A549 (cell line): ENCODE results near the gene ASMTL. TPM values are rescaled to one million over a fixed set of nuclear protein-coding genes. Genes with fewer than 3 reads are reported as not detected.

Experiments
- ATAC-seq, 2 experiments: fragments of 200-7000 bp in 1 of 2; fragments of >200 bp in 1 of 2; cut with Nextera tagmentation in 1 of 2; cut with Tn5 transposase in 1 of 2; 3 replicates each; pipeline versions ENCODE4 v1.8.0 to v1.9.1; 2018 to 2020; ENCODE audit warnings: mild to moderate bottlenecking in 1 of 2, moderate library complexity in 1 of 2
- CTCF ChIA-PET: fragments of 300-600 bp; sonication (Branson Sonifier 250); formaldehyde crosslinking; extraction: SDS; loops from one replicate; lab custom pipeline; 2021; ENCODE audit warnings: antibody characterized with exemption, inconsistent platforms; lab: Yijun Ruan, JAX
- POLR2A ChIA-PET: fragments of 350-600 bp; formaldehyde crosslinking; extraction: SDS; loops from one replicate; lab custom pipeline; 2021; ENCODE audit warnings: antibody characterized with exemption, inconsistent platforms; lab: Yijun Ruan, JAX
- DNase-seq, 2 experiments: peaks; one replicate each; pipeline versions ENCODE4 v3.0.0 to v3.0.0-alpha.2; 2011 to 2016; ENCODE audit warnings: low read depth in 1 of 2, low spot score in 1 of 2
- FAIRE-seq: peaks from 2 replicates; lab custom pipeline; 2011; peaks lifted over from hg19 to GRCh38; lab: Jason Lieb, UNC
- H3K27ac ChIP-seq, 2 experiments: fragments of >200 bp; sonication (Bioruptor Twin); formaldehyde crosslinking; 3 replicates each; pipeline ENCODE4 v1.5.1; 2016 to 2017
- H3K4me1 ChIP-seq: fragments of >200 bp; sonication (Bioruptor Twin); formaldehyde crosslinking; 3 replicates; pipeline ENCODE4 v1.6.1; 2016
- H3K4me2 ChIP-seq: fragments of >200 bp; sonication (Bioruptor Twin); formaldehyde crosslinking; 3 replicates; pipeline ENCODE4 v1.6.1; 2016
- H3K4me3 ChIP-seq: fragments of >200 bp; sonication (Bioruptor Twin); formaldehyde crosslinking; 3 replicates; pipeline ENCODE4 v1.5.1; 2016
- H3K9me3 ChIP-seq: fragments of >200 bp; sonication (Bioruptor Twin); formaldehyde crosslinking; 3 replicates; pipeline ENCODE4 v1.6.1; 2016
- BHLHE40 ChIP-seq: IDR thresholded peaks from 2 replicates; pipeline ENCODE4 v1.6.1; 2012; ENCODE audit warnings: low read depth, low read length, inconsistent platforms
- CBX2 ChIP-seq: fragments of 200-600 bp; sonication (generic); IDR thresholded peaks from 2 replicates; pipeline ENCODE4 v1.6.1; 2016; ENCODE audit warnings: low read depth, mild to moderate bottlenecking, borderline replicate concordance
- CHD2 ChIP-seq: fragments of 150-350 bp; IDR thresholded peaks from 2 replicates; pipeline ENCODE4 v1.6.1; 2014; ENCODE audit warnings: low read length; ENCODE audit not compliant: partially characterized antibody
- CHD4 ChIP-seq: fragments of 200-600 bp; sonication (generic); IDR thresholded peaks from 2 replicates; pipeline ENCODE4 v1.6.1; 2016; ENCODE audit warnings: antibody characterized with exemption, mild to moderate bottlenecking, borderline replicate concordance
- CTCF ChIP-seq: fragments of >200 bp; sonication (Bioruptor Twin); formaldehyde crosslinking; IDR thresholded peaks from 3 replicates; pipeline ENCODE4 v1.5.1; 2016
- FOSB ChIP-seq: fragments of 250-450 bp; sonication (Bioruptor Pico); IDR thresholded peaks from 2 replicates; pipeline ENCODE4 v1.5.0; 2020; ENCODE audit warnings: mild to moderate bottlenecking, moderate library complexity
- FOSL2 ChIP-seq, 2 experiments: fragments of 450-650 bp in 1 of 2; fragments of >200 bp in 1 of 2; sonication (Bioruptor Twin) in 1 of 2; formaldehyde crosslinking; IDR thresholded peaks; 2 replicates each; pipeline versions ENCODE4 v1.5.0 to v1.6.1; 2016 to 2020; ENCODE audit warnings: mild to moderate bottlenecking in 1 of 2, moderate library complexity in 1 of 2
- FOXS1 ChIP-seq: fragments of 250-450 bp; sonication (Bioruptor Pico); IDR thresholded peaks from 2 replicates; pipeline ENCODE4 v1.5.0; 2020; ENCODE audit warnings: mild to moderate bottlenecking, moderate library complexity
- GATA3 ChIP-seq: IDR thresholded peaks from 2 replicates; pipeline ENCODE4 v1.6.1; 2012; ENCODE audit warnings: borderline replicate concordance
- HOXB5 ChIP-seq: fragments of 250-450 bp; sonication (Bioruptor Pico); IDR thresholded peaks from 2 replicates; pipeline ENCODE4 v1.5.0; 2020; ENCODE audit warnings: mild to moderate bottlenecking, moderate library complexity
- MAFK ChIP-seq: fragments of 450-650 bp; IDR thresholded peaks from 2 replicates; pipeline ENCODE4 v1.6.1; 2014; ENCODE audit not compliant: partially characterized antibody
- MAX ChIP-seq: IDR thresholded peaks from 2 replicates; pipeline ENCODE4 v1.6.1; 2012
- MAZ ChIP-seq: fragments of 150-350 bp; IDR thresholded peaks from 2 replicates; pipeline ENCODE4 v1.6.1; 2014; ENCODE audit warnings: antibody characterized with exemption, low read depth, low read length, borderline replicate concordance
- MYC ChIP-seq: IDR thresholded peaks from 2 replicates; pipeline ENCODE4 v1.6.1; 2012; ENCODE audit warnings: mild to moderate bottlenecking, inconsistent platforms, low read length, improper control_type of control experiment, borderline replicate concordance
- NPAS2 ChIP-seq: fragments of 250-450 bp; sonication (Bioruptor Pico); IDR thresholded peaks from 2 replicates; pipeline ENCODE4 v1.8.0; 2022; ENCODE audit warnings: mild to moderate bottlenecking, moderate library complexity, borderline replicate concordance
- PHF8 ChIP-seq: fragments of 200-600 bp; sonication (generic); IDR thresholded peaks from 2 replicates; pipeline ENCODE4 v1.6.1; 2016; ENCODE audit warnings: low read depth, mild to moderate bottlenecking, antibody characterized with exemption, moderate library complexity, borderline replicate concordance
- POLR2A ChIP-seq: IDR thresholded peaks from 2 replicates; pipeline ENCODE4 v1.6.1; 2012; ENCODE audit warnings: mild to moderate bottlenecking, low read length
- POLR2AphosphoS2 ChIP-seq: conservative IDR thresholded peaks from 2 replicates; pipeline ENCODE4 v1.6.1; 2012; ENCODE audit warnings: low read length, improper control_type of control experiment, inconsistent platforms
- RAD21 ChIP-seq, 2 experiments: fragments of >200 bp in 1 of 2; sonication (Bioruptor Twin) in 1 of 2; formaldehyde crosslinking in 1 of 2; IDR thresholded peaks in 1 of 2; conservative IDR thresholded peaks in 1 of 2; 2 replicates in 1 of 2; 3 replicates in 1 of 2; pipeline ENCODE4 v1.6.1; 2012 to 2018; ENCODE audit warnings: inconsistent platforms in 1 of 2
- RARB ChIP-seq: fragments of 250-450 bp; sonication (Bioruptor Pico); IDR thresholded peaks from 2 replicates; pipeline ENCODE4 v1.8.0; 2021; ENCODE audit warnings: mild to moderate bottlenecking, moderate library complexity
- RCOR1 ChIP-seq: fragments of 150-350 bp; IDR thresholded peaks from 2 replicates; pipeline ENCODE4 v1.6.1; 2014; ENCODE audit warnings: antibody characterized with exemption, low read length, low read depth
- TFCP2L1 ChIP-seq: fragments of 250-450 bp; sonication (Bioruptor Pico); IDR thresholded peaks from 2 replicates; pipeline ENCODE4 v1.5.0; 2021; ENCODE audit warnings: mild to moderate bottlenecking
- ZNF302 ChIP-seq: fragments of 250-450 bp; sonication (Bioruptor Pico); IDR thresholded peaks from 2 replicates; pipeline ENCODE4 v1.9.0; 2021; ENCODE audit warnings: inconsistent platforms, mild to moderate bottlenecking, moderate library complexity
- WGBS: methylation state at CpG from one replicate; pipeline ENCODE4 v1.1.6; 2017; ENCODE audit errors: missing lambda C conversion rate; 5-methylcytosine and 5-hydroxymethylcytosine counted together
- polyA plus RNA-seq, 4 experiments: library from polyadenylated mRNA; depleted of rRNA in 3 of 4; stranded (reverse); fragments of >200 nt; fragmentation: RNase III in 1 of 4; extraction: RNeasy Plus Mini Kit Qiagen cat#74134 plus additional on column Dnase treatment in 1 of 4; gene quantifications; 2 replicates in 3 of 4; 3 replicates in 1 of 4; pipeline ENCODE4 v1.2.3, GENCODE V29; 2011 to 2017
- TF ChIP-seq, protein P1 (sequence below): fragments of 450-650 bp; IDR thresholded peaks from 2 replicates; pipeline ENCODE4 v1.6.1; 2014; ENCODE audit warnings: antibody characterized with exemption

Gene ASMTL
- polyA plus RNA-seq, 2 of the 4 experiments (the other 2 are of a cell fraction), result 12.3 to 15.4 TPM

DNA sequence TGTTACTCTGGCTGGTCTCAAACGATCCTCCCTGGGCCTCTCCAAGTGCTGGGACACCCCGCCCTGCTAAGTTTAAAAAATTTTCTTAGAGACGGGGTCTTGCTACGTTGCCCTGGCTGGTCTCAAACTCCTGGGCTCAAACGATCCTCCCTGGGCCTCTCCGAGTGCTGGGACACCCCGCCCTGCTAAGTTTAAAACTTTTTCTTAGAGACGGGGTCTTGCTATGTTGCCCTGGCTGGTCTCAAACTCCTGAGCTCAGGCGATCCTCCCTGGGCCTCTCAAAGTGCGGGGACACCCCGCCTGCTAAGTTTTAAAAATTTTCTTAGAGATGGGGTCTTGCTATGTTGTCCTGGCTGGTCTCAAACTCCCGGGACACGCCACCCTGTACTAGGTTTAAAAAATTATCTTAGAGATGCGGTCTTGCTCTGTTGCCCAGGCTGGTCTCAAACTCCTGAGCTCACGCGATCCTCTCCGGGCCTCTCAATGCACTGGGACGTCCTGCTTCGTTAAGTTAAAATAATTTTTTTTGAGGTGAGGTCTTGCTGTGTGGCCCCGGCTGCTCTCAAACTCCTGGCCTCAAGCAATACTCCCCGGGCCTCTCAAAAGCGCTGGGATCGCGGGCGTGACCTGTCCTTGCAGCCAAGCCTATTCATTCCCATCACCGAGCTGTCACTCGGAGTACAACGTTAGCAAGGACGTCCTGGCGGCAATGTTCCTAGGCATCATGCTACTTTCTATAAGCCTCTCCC, 61.9 kb downstream of the ASMTL start:
- FAIRE-seq, result no peak
- CTCF ChIA-PET, result no interaction called here

DNA sequence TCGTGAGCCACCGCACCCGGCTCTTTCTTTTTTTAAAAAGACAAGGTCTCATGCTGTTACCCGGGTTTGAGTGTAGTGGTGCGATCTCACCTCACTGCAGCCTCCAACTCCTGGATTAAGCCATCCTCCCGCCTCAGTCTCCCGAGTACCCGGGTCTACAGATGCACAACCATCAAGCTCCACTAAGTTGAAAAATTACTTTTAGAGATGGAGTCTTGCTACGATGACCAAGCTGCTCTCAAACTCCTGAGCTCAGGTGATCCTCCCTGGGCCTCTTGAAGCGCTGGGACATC, 62.8 kb downstream of the ASMTL start:
- Histone ChIP-seq H3K27ac (peak overlapping the region in 1 of 2 experiments; percentile 1; a peak in 1 of 6 replicates), H3K4me3 (no peak overlapping the region), H3K4me1 (peaks cover 40% of the 10 kb centered on the region), H3K9me3 (no peaks in the 10 kb centered on the region), H3K4me2 (peak overlapping the region; percentile 95)
- ATAC-seq, result no peak
- FAIRE-seq, result no peak
- POLR2A ChIA-PET, result no interaction called here
- 89% methylated on average over 10 of the region's 10 CpGs for WGBS
- DNase-seq, result no peak
- CTCF ChIA-PET, result no interaction called here
- TF ChIP-seq POLR2AphosphoS2 (no peak), RARB (CRISPR knock-in tag) (no peak), RAD21 (conservative IDR thresholded peaks at IDR 0.05 in 1 of 2, IDR thresholded peaks at IDR 0.05 in 1 of 2) (no peak), NPAS2 (no peak), CTCF (no peak), GATA3 (no peak), RCOR1 (no peak), PHF8 (no peak), TFCP2L1 (CRISPR knock-in tag) (no peak), POLR2A (no peak)
- TF ChIP-seq, protein P1, sequence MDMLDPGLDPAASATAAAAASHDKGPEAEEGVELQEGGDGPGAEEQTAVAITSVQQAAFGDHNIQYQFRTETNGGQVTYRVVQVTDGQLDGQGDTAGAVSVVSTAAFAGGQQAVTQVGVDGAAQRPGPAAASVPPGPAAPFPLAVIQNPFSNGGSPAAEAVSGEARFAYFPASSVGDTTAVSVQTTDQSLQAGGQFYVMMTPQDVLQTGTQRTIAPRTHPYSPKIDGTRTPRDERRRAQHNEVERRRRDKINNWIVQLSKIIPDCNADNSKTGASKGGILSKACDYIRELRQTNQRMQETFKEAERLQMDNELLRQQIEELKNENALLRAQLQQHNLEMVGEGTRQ, result no peak

More for the DNA sequence above, 61.9 kb downstream of the ASMTL start:
- 20% methylated on average over 29 of the region's 30 CpGs for WGBS
- TF ChIP-seq ZNF302 (CRISPR knock-in tag) (no peak), POLR2AphosphoS2 (no peak)
- TF ChIP-seq, protein P1, result no peak
- Histone ChIP-seq H3K27ac (peak overlapping the region; percentile 100), H3K9me3 (no peaks in the 10 kb centered on the region), H3K4me1 (peaks cover 42% of the 10 kb centered on the region), H3K4me3 (peak overlapping the region; percentile 96), H3K4me2 (peak overlapping the region; percentile 95)
- DNase-seq (no peak), ATAC-seq (no peak)
- POLR2A ChIA-PET, result no interaction called here

- ChIA-PET POLR2A (no interaction called here), CTCF (no interaction called here)
- no peak overlapping the region for H3K27ac ChIP-seq
- 92% methylated on average over 45 of the region's 51 CpGs for WGBS
- H3K4me2 ChIP-seq, result peak overlapping the region; percentile 95
- H3K4me3 ChIP-seq, result no peak overlapping the region
- no peaks in the 10 kb centered on the region for H3K9me3 ChIP-seq
- peaks cover 34% of the 10 kb centered on the region for H3K4me1 ChIP-seq
- DNase-seq, result no peak
- FAIRE-seq, result no peak
- ATAC-seq, result no peak
- no peak for TF ChIP-seq CHD4
- no peak for TF ChIP-seq CHD2
- TF ChIP-seq MAFK, result no peak
- TF ChIP-seq PHF8, result no peak
- no peak for TF ChIP-seq FOXS1
- no peak for TF ChIP-seq MAZ
- no peak for TF ChIP-seq HOXB5 (CRISPR knock-in tag)
- no peak for TF ChIP-seq MAX
- TF ChIP-seq FOSL2 (IDR thresholded peaks at IDR 0.05), result no peak
- no peak for TF ChIP-seq FOSL2 (CRISPR knock-in tag; IDR thresholded peaks at IDR 0.05)
- no peak for TF ChIP-seq FOSB
- no peak for TF ChIP-seq GATA3
- no peak for TF ChIP-seq CBX2
- no peak for TF ChIP-seq POLR2AphosphoS2
- TF ChIP-seq, protein P1, result no peak
- no peak for TF ChIP-seq ZNF302 (CRISPR knock-in tag)
- TF ChIP-seq BHLHE40, result no peak
- no peak for TF ChIP-seq MYC
- TF ChIP-seq CTCF, result no peak
Observed at GRCh38 chrX:1389181-1389992, 63.3 kb downstream of the ASMTL start.
